T-helper 2 cell treated with Interferon-gamma antibody and Interleukin-4, amounts not matched to agents 100 ng/mL and 5 ng/mL, for 36 hours (primary cell): Measurements from ENCODE around the gene NPAS2. TPM values are rescaled to one million over a fixed set of nuclear protein-coding genes. Genes with fewer than 3 reads are reported as not detected.

Experiments
- intact Hi-C: fragments of 100-400 bp; cut with micrococcal nuclease; formaldehyde crosslinking; loops from one replicate; pipeline ENCODE4 v1.15.1; 2023
- total RNA-seq: library from RNA; stranded (reverse); gene quantifications from 2 replicates; pipeline ENCODE4 v1.2.3, GENCODE V29; 2022

The NPAS2 gene
- total RNA-seq, 1 donor from 2014 or later = 5.2 TPM

- intact Hi-C loops = no loop called here
Observed at GRCh38 chr2:100905132-100905805, 85.3 kb downstream of the NPAS2 start.

GRCh38 chr2:100906131-100906530 lies 86.2 kb downstream of the NPAS2 start:
- intact Hi-C loops = no loop called here

GRCh38 chr2:100906679-100907078 lies 86.7 kb downstream of the NPAS2 start:
- intact Hi-C loops = no loop called here

- intact Hi-C loops = no loop called here
Observed at GRCh38 chr2:100907832-100908231, 87.9 kb downstream of the NPAS2 start.

GRCh38 chr2:100909534-100910081 lies 89.7 kb downstream of the NPAS2 start:
- intact Hi-C loops = no loop called here

- intact Hi-C loops = no loop called here
Observed at GRCh38 chr2:100910111-100910510, 90.2 kb downstream of the NPAS2 start.

- intact Hi-C loops = no loop called here
Observed at GRCh38 chr2:100919316-100919715, 99.4 kb downstream of the NPAS2 start.

GRCh38 chr2:100921685-100922161 lies 101.8 kb downstream of the NPAS2 start:
- intact Hi-C loops = no loop called here

GRCh38 chr2:100923461-100924060 lies 103.6 kb downstream of the NPAS2 start:
- intact Hi-C loops = no loop called here

GRCh38 chr2:100924122-100924519 lies 104.2 kb downstream of the NPAS2 start:
- intact Hi-C loops = no loop called here

- intact Hi-C loops = no loop called here
Observed at GRCh38 chr2:100924520-100925451, 104.8 kb downstream of the NPAS2 start.

GRCh38 chr2:100928235-100928634 lies 108.3 kb downstream of the NPAS2 start:
- intact Hi-C loops = no loop called here

GRCh38 chr2:100929147-100929546 lies 109.2 kb downstream of the NPAS2 start:
- intact Hi-C loops = no loop called here

- intact Hi-C loops = no loop called here
Observed at GRCh38 chr2:100934504-100935371, 114.8 kb downstream of the NPAS2 start.

GRCh38 chr2:100935372-100935752 lies 115.4 kb downstream of the NPAS2 start:
- intact Hi-C loops = no loop called here

- intact Hi-C loops = no loop called here
Observed at GRCh38 chr2:100936070-100936741, 116.3 kb downstream of the NPAS2 start.

GRCh38 chr2:100936972-100937542 lies 117.1 kb downstream of the NPAS2 start:
- intact Hi-C loops = no loop called here

GRCh38 chr2:100938031-100939026 lies 118.4 kb downstream of the NPAS2 start:
- intact Hi-C loops = no loop called here

GRCh38 chr2:100939445-100939844 lies 119.5 kb downstream of the NPAS2 start:
- intact Hi-C loops = no loop called here
